ENCODE data around the gene MAGI1.

Gene MAGI1

GRCh38 chr3:65331730-65332129, 707.0 kb downstream of the MAGI1 start:
- no peak for DNase-seq

- DNase-seq = no peak
Measured at GRCh38 chr3:65330072-65330471, 708.6 kb downstream of the MAGI1 start.

DNA sequence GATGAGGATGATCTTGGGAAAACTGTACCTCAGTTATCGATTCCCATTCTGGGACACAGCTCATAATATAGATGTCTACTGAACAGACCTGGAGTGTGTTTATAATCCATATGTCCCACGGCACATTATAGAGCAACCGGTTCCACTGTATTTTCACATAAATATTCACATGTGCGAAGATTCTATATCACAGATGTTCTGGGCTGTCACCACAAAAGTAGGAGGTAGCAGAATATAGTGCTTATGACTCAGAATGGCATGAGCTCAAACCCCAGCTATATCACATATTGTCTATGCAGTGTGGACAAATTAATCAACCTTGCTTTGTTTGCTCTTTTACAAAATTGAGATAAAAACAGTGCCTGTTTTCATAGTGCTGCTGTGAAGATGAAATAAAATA, 710.6 kb downstream of the MAGI1 start:
- no peak for DNase-seq

DNA sequence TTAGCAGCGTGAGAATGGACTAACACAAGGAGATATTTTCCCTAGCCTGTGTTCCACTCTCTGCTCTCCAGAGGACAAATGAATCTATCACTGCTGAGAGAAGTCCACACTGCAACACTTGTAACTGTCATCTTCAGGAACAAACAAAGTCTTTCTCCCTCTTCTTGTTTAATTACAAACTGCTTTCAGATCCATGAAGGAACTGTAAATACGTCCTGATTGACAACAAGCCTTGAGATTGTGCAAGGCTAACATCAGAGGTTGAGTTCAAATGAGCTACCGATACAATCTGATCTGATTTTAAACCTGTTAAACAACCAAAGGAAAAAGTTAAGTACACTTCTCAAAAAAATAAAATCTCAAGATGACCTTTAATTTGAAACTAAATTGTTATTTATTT, 712.1 kb downstream of the MAGI1 start:
- DNase-seq = no peak

- no peak for DNase-seq
Measured at GRCh38 chr3:65322910-65323309, 715.8 kb downstream of the MAGI1 start.

GRCh38 chr3:65318231-65318630, 720.5 kb downstream of the MAGI1 start:
- DNase-seq = no peak

DNA sequence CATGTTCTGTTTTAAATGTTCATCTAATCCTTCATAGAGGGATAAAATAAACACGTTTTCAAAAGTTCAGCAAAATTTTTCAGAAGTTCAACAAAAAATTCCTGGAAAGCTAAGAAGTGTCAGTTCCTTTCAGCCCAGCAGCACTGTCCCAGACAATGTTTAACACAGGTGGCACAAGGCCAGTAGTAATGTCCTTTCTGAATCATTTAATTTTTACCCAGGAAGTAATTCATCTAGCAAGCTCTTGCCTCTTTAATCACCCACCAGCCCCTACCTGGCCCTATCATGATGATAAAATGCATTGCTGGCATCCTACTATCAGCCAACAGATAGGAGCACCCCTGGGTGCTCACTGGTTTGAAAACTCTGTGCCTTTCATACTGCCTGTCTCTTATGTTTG, 723.8 kb downstream of the MAGI1 start:
- no peak for DNase-seq

- DNase-seq = no peak
Measured at GRCh38 chr3:65314269-65314668, 724.4 kb downstream of the MAGI1 start.

DNA sequence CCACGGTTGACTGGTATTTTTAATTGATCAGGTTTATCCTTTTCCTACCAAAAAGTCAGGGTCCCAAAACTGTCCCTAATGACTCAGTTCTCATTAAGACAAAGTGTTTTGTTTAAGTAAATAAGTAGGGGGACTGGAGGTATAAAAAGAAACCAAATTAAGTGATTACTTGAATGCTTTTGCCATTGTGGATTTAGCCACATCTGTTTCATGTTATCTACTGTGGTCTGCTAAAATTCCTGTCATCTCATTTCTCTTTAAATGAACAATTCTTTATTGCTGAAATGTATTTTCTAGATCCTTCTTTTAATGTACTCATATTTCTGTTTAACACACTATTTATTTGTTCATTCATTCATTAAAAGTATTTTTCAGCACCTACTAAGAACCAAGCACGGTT, 725.1 kb downstream of the MAGI1 start:
- no peak for DNase-seq

- no peak for DNase-seq
Measured at GRCh38 chr3:65305836-65306235, 732.9 kb downstream of the MAGI1 start.

Measured in activated T-cell treated with anti-CD3 and anti-CD28 coated beads for 4 hours (primary cell).